Coronary artery (tissue), 2 donors: ENCODE results near the gene TGM2.

Experiments used
- DNase-seq: peaks from one replicate; pipeline ENCODE4 v3.0.0-alpha.2; 2017; ENCODE audit warnings: low spot score
- H3K27ac ChIP-seq, 2 donors: fragments of 200-600 bp; sonication (generic); one replicate each; pipeline ENCODE4 v1.5.1; 2016 to 2019
- H3K4me3 ChIP-seq: fragments of 200-600 bp; sonication (generic); 2 replicates; pipeline ENCODE4 v1.5.1; 2016; ENCODE audit warnings: mild to moderate bottlenecking, moderate library complexity
- CTCF ChIP-seq: fragments of 200-600 bp; sonication (generic); IDR thresholded peaks from one replicate; pipeline ENCODE4 v1.5.1; 2019; ENCODE audit warnings: antibody characterized with exemption

The TGM2 gene

GRCh38 chr20:38130687-38131587 is 34.1 kb downstream of the TGM2 start:
- peak overlapping the region; percentile 33 to 86 for H3K27ac ChIP-seq
- DNase-seq: peak; percentile 63
- no peak overlapping the region for H3K4me3 ChIP-seq
- TF ChIP-seq CTCF: no peak

GRCh38 chr20:38129893-38130609 is 35.0 kb downstream of the TGM2 start:
- TF ChIP-seq CTCF: no peak
- DNase-seq: peak; percentile 65
- Histone ChIP-seq H3K4me3 (no peak overlapping the region), H3K27ac (peak overlapping the region in 1 of 2 donors; percentile 91)

GRCh38 chr20:38129248-38129865 is 35.7 kb downstream of the TGM2 start:
- H3K27ac ChIP-seq: peak overlapping the region in 1 of 2 donors; percentile 91
- TF ChIP-seq CTCF: no peak
- no peak overlapping the region for H3K4me3 ChIP-seq
- DNase-seq: peak; percentile 67

- TF ChIP-seq CTCF: no peak
- H3K4me3 ChIP-seq: no peak overlapping the region
- peak; percentile 65 for DNase-seq
- H3K27ac ChIP-seq: peak overlapping the region; percentile 89 to 91
Observed at GRCh38 chr20:38128691-38129090, 36.4 kb downstream of the TGM2 start.

- DNase-seq: peak; percentile 36
- TF ChIP-seq CTCF: no peak
- peak overlapping the region; percentile 89 to 91 for H3K27ac ChIP-seq
- no peak overlapping the region for H3K4me3 ChIP-seq
Observed at GRCh38 chr20:38127920-38128528, 37.0 kb downstream of the TGM2 start.

- TF ChIP-seq CTCF: no peak
- H3K27ac ChIP-seq: peak overlapping the region; percentile 89 to 91
- peak; percentile 79 for DNase-seq
- peak overlapping the region; percentile 19 for H3K4me3 ChIP-seq
Observed at GRCh38 chr20:38126932-38127621, 38.0 kb downstream of the TGM2 start.
